ENCODE data around the gene MAD1L1.

Gene MAD1L1

DNA sequence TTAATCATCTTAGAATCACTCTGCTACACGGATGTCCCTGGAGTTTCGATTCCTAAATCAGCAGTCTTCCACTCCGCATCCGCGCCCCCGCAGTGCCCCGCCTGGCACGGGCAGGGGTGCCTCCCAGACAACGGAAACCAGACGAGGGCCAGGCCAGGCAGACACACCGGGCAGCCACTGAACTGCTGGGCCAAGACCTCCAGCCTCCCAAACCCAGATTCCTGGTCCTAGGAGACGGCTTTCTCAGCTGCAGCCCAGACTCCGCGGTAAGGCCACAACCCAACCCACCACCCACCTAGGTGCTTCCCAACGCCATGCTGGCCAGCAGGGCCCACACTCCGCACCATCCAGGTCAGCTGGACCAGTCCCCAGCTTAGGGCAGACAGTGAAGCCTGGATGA lies 33.2 kb downstream of the MAD1L1 start:
- no peak for DNase-seq

DNA sequence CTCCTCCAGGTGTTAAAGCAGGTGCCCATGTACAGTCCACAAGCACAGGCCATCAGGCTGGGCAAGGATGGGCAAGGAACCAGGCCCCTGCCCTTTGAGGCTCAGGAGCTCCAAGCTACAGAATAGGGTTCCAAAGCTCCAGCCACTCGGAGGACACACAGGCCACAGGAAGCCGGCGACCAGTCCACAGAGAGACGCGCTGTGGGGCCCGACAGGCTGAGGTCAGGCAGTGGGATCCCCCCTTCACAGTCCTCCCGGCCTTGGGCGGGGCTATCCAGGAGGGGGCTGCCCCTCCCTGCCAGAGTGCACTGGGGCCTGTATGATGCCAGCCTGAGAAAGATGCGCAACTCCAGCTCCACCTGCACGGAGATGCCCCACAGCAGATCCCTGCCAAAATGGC lies 34.0 kb downstream of the MAD1L1 start:
- DNase-seq: no peak

DNA sequence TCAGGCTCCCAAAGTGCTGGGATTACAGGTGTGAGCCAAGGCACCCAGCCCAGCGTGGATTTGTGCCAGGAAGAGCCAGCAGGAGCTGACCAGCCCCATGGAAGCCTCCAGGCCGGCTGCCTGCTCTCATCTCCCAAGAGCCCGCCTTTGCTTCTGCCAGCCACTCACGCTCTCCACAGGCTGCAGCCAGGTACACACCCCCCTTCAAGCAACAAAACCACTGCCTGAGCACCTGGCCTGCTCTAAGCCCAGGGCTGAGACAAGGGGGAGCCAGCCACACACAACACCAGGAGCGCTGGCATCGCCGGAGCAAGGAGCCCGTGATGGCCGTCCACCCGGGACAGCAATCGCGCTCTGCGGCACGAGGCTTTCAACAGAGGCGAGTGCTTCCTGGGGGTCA lies 34.5 kb downstream of the MAD1L1 start:
- no peak for DNase-seq

DNA sequence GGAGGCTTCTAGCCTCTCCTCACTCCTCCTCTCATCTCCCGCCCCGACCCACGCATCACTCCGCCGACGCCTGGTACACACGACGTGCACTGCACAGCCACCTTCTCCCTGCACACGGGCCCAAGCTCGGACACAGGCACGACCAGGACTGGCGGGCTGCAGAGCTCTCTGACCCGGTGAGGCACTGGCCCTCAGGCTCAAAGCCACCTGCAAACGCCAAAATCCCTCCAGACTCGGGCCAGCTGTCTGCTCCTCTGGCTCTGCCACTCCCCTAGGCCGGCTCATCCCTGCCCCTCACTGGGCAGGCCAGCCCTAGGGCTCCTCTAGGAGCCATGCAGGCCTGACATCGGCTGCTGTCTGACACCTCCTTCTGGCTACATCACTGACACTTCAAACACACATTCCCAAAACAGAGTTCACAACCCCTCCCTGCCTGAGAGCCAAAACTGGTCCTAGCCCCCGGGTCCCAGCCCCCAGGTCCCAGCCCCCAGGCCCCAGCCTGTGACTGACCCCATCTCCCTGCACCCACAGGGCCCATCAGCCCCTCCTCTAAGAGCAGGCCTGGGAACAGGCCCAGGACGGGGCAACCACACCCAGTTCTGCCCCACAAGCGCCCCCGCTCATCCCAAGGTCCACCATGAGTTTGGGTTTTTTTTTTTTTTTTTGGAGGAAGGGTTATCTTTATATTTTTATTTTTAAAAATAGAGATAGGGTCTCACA lies 35.1 kb downstream of the MAD1L1 start:
- DNase-seq: no peak

DNA sequence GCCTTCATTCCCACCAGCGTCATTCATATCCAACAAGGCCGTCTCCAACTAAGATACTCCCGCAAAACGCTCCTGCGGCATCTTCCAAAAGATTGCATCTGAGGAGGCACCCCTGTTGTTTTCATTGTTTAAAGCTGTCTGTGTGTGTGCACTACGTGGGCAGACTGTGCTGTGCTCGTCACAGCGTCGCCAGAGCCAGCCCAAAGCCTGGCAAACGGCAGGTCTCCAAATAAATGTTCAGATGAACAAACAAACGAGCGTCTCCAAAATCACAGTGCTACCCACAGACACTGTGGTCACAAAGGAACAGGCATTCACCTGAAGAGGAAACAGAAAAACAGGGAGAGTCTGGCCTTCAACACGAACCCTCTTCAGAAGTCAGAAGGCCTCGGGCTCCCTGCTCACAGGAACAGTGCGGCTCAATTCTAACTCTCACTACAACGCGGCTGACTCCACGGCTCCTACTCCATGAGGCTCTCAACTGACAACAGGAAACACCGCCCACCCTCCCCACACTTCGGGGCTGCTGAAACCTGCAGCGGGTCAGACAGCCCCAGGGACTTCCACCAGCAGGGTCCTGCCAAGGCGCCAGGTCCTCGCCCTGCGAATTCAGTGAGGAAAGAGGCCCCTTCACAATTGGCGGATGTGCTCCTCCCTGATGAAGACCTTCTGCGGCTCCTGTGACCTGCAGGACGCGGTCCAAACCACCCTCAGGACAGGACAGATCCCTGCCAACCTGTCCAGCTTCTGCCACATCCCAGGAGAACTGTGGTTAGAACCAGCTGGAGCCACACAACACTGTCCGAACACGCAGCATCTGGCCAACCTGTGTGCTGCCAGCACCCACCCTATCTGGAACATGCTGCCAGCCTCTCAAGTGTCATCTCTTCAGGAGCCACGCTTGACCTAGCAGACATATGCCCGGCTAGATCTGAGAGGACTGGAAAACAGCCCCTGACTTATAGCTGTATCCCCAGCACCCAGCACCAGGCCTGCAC lies 36.1 kb downstream of the MAD1L1 start:
- DNase-seq: no peak

DNA sequence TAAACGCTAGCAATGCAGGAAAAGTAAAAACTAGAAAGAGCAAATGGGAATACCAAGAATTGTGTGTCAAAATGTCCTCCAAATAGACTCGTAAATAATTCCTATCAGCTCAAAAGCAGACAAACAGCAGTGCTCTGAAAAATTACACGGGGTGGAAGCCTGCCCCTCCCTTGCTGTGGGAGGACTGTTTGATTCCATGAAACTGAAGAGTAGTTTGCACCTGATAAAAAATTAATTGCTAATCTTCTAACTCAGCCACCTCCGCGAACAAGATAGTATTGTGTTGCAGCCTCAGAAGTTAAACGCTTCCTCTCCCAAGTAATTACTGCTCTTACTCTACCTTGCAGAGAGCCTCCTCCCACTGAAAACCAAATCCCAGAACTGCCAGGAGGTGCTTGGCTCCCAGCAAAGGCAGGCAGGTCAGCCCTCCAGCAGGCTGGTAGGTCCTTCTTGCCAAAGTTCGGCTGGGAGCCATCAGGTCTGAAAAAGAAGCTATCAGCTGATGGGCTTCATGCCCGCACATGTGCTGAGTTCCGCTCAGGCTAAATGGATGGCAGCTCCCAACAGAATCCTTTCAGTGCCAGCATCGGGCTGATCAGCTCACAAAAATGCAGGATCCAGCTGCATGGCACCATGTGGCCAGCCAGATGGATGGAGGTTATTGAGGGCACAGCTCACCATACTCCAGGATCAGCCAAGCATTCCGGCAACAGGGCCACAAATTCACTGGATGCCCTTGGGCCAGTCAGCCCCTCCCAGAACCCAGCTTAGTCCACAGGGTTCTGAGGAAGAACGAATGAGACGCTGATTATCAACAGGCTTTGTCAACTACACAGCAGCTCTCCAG lies 37.1 kb downstream of the MAD1L1 start:
- no peak for DNase-seq

DNA sequence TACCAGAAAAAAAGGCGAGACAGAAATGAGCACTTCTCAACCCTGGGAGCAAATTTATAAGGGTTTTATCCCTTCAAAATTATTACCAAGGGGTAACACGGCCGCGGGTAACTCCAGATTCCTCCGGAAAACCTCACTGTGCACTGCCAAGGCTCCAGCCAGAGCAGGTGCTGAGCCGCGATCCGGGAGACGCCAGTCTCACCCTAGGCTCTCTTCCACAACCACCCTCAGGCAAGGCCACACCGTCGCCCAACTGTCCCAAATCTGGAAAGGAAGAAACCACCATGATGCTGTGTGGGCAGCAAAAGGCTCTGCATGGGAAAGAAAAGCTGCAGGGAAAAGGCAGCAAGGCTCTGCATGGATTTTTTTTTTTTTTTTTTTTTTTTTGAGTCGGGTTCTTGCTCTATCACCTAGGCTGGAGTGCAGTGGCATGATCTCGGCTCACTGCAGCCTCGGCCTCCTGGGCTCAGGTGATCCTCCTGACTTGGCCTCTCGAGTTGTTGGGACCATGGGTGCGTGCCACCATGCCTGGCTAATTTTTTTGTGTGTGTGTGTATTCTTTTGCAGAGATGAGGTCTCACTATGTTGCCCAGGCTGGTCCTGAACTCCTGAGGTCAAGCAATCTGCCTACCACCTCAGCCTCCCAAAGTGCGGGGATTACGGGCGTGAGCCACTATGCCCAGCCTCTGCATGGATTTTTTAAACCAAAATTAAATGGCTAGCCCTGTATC lies 39.0 kb downstream of the MAD1L1 start:
- DNase-seq: no peak

DNA sequence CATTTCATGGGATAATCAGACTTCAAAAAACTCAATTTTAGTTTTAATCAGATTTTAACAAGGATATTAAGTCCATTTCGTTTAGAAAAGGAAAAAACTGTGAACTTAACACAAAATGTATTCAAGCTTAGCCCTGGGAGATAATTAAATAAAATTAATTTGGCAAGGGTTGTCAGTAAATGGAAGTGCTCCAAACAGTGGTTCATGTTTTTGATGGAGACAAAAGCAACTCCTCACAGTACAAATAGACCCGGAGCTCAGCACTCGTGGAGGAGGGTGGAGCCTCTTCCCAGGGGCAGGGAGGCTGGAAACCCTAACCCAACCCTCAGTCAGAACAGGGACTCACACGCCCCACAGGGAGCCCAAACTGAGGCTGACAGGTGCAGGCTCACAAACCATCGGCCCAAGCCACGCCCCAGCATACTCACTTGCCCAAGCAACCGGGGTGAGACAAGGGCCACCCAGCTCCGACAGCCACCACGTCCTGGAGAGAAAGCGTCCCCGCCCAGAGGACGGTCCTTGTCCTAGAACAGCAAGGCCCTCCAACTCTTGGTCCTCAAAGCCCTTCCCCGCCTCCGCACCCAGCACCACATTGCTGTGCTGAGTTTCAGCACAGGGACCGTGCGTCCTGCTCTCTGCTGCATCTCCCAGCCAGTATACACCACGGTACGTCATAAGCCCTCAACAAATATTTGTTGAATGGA lies 39.8 kb downstream of the MAD1L1 start:
- no peak for DNase-seq

DNA sequence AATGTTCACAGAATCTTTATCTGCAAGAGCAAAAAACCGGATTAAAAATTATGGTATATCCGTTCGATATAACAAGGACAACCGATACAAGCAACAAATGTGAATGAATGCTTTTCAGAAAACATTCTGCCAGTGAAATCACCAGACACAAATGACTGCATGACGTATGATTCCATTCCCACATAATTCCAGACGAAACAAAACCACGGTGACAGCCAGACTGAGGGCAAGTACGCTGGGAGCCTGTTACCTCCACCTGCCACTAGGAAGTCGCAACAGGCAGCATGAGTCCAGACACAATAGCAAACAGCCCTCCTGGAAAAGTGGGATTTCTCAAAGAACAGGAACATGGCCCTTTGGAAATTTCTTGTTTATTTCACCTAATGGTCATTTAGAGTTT lies 41.7 kb downstream of the MAD1L1 start:
- no peak for DNase-seq

DNA sequence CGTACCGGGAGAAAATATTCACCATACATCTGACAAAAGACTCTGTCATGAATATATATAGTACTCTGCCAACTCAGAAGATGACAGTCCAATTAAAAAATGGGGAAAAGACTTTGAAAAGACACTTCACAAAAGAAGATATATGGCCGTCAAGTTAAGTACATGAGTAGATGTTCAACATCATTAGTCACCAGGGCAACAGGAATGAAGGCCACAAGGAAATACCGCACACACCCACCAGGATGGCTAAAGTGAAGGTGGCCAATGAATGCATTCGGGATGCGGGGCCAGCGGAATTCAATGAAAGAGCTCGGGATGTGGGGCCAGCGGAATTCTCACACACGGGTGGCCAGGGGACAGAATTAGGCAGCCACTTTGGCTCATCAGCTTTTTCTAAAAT lies 42.2 kb downstream of the MAD1L1 start:
- no peak for DNase-seq

DNA sequence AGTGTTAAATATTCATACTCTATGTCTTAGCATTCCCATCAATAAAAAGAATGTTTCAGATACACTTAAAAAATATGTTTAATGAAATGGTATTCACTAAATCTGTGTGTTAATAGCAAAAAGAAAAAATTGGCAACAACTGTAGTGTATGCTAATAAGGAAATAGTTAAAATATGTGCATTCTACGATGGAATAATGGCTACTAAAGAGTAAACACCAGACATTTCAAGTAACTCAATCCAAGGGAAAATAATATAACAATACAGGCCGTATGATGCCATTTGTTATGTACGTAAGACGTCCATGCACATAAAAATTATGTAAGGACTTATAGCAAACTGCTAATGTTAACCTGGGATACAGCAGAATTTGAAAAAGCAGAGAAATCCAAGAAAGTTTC lies 46.6 kb downstream of the MAD1L1 start:
- no peak for DNase-seq

DNA sequence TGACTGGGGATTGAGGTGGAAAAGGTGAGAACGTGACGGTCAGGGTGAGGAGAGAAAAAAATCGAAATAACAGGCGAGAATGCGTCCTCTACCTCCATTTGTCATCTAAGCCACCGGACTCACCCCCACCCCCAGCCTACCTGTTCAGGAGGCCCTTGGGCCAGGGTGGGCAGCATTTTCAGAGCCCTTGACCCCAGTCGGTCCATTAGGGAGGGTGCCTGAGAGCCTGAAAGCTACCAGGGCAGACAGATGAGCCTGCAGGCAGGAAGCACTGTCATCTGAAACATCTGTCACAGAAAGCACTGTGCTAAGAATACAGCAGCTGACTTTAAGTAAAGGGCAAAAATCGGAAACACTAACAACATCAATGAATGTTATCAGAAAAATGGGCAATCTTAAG lies 47.0 kb downstream of the MAD1L1 start:
- DNase-seq: no peak

DNA sequence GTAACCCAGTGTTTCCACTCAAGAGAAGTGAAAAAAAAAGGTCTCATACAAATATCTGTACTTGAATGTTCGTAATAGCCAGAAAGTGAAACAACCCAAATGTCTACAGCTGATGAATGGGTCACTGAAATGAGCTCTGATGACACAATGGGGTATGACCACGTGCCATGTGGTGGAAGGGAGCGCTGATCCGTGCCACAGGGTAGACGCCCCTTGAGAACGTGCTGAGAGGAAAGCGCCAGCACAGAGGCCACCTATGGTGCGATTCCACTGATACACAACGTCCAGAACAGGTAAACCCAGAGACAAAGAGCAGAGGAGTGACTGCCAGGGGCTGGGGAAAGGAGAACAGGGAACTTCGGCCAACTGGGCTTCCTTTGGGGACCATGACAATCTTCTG lies 50.3 kb downstream of the MAD1L1 start:
- no peak for DNase-seq

DNA sequence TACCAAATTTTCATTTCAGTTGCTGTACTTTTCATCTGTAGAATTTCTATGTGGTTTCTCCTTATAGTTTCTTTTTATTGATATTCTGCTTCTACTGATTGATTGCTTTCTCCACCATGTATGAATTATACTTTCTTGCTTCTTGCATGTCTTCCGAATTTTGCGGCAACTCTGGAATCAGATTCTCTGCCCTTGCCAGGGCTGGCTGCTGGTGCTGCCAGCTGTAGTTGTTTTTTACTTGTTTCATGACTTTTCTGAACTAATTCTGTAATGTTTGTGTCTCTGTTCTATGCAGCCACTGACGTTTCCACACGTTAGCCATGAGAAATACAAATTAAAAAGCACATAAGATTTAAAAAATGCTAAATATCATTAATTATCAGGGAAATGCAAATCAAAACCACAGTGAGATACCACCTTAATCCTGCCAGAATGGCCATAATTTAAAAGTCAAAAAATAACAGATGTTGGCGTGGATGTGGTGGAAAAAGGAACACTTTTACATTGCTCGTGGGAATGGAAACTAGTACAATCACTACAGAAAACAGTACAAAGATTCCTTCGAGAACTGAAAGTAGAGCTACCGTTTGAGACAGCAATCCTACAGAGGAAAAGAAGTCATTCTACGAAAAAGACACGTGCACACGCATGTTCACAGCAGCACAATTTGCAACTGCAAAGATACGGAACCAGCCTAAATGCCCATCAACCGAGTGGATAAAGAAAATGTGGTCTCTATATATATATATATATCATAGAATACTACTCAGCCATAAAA lies 51.5 kb downstream of the MAD1L1 start:
- DNase-seq: no peak

DNA sequence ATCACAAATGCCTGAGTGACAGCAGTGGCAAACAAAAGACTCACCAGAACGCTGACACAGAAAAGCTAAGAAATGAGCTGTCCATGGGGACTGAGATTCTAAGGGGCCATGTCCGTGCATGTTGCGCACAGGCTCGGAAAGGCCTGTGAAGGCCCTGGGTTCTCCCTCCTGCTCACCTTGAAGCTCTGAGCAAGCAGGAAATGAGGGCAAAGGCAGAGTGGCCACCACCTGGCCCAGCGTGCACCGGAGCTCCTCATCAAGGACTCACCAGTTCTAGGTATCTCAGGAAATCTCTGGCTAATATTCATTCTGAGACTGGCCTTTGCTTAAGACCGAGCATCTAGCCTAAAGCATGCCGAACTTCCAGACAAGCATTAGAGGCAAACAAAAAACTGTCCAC lies 52.7 kb downstream of the MAD1L1 start:
- no peak for DNase-seq

DNA sequence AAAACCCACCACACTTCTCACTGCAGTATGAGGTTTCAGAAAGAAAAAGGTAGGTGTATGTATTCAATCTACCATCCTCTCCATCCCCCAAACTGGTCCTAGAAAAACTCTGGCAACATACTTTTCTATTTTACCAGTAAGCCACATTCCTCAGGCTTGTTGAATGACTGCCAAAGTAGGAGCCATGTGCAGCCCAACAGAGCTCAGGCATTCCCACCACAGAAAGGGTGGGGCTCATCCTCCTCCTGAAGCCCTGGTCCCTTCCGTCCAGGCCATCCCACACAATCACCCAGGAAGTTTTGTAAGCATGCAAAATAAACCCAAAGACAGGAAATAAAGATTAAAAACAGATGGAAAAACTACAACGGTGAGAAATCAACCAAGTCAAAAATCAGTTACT lies 57.2 kb downstream of the MAD1L1 start:
- DNase-seq: no peak

DNA sequence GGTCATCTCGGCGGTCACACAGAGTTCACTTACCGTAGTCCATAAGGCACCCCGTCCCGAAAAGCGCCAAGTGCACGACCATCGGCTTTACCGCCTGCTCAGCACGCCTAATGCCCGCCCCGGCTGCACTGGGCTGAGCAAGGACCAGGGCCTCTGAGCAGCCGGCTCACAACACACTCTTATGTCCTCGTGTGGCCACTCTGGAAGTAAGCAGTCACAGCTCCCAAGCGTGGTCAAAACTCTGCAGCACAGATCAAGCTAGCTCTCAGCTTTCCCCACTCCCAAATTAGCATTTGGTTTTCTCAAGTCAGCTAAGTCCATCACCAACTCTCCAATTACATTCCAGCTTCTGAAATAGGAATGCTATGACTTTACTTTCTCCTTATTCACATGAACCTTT lies 57.7 kb downstream of the MAD1L1 start:
- no peak for DNase-seq

DNA sequence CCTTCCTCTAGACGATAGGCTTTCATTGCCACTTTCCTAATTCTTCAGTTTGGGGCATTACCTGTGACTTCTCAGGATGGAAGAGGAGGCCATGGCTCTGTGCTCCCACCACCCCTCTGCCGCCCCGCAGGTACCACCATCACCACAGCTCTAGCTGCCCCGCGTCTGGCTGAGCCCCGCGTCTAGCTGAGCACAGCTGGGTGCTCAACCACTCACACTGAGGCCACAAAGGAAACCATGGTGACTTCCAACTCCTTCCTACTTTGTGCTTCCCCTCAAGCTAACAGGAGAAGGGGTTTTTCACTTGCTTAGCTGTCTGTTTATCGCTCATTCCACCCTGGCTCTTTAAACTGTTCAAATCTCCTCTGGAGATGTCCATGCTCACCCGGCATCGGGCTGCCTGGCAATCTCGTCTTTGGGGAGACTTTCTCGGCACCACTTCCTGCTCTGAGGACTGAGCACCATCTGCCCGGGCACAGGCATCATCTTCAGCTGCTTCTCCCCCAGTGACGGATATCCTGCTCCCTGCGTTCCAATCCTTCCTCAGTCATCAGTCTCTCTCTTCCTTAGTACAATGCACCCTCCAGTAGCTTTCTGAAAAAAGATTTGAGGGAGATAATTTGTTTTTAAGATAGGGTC lies 59.4 kb downstream of the MAD1L1 start:
- DNase-seq: no peak

DNA sequence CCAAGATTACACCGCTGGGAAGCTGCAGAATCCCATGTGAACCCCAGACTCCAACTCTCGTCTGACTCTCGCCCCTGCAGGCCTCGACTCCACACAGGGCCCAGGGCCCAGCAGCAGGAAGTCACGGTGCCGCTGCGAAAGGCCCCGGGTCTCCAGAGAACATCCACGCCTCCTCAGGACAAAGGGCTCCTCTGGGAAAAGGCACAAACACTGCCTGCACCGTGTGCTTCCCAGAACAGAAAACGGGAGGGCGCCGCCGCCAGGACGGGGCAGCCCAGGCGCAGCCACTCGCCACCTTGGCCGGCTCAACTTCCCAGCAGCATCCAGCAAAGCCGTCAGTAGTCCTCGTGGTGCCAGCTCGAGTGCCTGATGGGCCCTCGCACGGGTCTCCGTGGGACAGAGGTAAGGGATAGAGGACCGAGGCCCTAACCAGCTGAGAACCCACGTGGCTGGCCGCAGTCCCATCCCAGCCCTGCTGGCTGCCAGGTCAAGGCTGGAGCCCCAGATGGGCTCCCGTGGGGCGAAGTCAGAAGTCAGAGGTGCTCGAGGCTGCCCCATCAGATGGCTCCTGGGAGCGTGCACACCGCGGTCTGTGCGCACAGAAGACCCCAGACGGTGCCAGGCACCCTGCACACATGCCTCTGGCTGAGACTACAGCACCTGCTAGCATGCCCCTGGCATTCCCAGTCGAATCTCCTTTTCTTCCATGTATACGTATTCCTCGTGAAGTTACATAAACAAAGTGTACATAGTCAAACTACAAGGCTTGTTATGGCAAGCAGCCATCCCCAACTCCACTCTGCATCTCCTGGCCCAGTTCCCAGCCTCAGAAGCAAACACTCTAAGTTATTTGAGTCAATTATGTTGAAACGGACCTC lies 60.2 kb downstream of the MAD1L1 start:
- no peak for DNase-seq

DNA sequence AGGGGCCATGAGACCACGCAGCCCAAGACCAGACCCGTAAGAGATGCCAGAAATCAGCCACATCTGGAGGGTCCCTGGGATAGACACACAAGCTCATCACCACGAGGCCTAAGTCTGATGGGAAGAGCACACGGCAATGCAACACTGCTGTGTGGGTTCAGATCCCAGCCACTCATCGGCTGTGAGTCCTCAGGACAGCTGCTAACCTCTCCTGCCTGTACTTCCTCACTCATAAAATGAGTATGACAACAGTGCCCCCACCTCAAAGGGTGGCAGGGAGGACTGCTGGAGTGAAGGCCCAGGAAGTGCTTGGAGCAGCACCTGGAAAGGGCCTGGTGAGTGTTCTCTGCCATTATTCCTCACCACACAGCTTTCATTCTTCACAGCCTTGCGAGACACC lies 60.9 kb downstream of the MAD1L1 start:
- no peak for DNase-seq

Data from activated T-cell treated with anti-CD3 and anti-CD28 coated beads, Interleukin-2, amount 50 U/mL, for 1 hour (primary cell).